ENCODE measurements around the gene NFU1.
A peak's percentile ranks its signal among the peaks of the same experiment; 100 is the strongest.

Gene NFU1

GRCh38 chr2:69436938-69437750 lies at the start of gene NFU1:
Gene NFU1, minus strand, starts transcription at chr2:69437435. Its CDS starts 13 bp downstream, at chr2:69437422.
- no peak for FAIRE-seq

DNA sequence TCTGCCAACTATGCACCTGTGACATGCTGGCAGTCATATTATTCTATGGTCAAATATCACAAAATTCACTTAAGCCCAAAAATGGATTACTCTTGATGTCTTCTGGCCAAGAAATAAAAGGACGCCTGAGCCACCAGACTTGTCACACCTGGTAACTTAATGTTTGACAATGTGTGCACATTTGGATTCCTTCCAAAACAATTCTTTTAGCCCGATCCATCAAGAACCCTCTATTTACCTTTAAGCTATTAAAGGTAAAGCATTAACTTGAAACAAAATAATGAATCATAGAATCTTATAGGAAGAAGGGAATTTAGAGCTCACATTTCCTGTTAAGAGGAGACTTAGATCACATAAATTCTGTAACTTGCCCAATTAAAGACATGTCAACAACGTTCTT lies 46.5 kb upstream of the NFU1 start:
- peak; percentile 64 for FAIRE-seq

DNA sequence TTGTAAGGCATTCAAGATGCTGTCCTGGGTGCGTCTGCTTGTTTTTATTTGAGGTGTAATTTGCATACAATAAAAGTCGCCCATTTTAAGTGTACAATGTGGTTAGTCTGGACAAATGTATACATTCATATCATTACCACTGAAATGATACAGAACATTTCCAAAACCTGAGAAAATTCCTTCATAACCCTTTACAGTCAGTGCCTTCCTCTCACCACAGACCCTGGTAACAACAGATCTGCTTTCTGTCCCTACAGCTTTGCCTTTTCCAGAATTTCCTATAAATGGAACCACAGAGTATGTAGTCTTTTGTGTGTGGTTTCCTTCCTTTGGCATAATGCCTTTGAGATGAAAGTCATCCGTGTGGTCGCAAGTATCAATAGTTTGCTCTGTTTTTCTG lies 45.8 kb upstream of the NFU1 start:
- FAIRE-seq: no peak

DNA sequence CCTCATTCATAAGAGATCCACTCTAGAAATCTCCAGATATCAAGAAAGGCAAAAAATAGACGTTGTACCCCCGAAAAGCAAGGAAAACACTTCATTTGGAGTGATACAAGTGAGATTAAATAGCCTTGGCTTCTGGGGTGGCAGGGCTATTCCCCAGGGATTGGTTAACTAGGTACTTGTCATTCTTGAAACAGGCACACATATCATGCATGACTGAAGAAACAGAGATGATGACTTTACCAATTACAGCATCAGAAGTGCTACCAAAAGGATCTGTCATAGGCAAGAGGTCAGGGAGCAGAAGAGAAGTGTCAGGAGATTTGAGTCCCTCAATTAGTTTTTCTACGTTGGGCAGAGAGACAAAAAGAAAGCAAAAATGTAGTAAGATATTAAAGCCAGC lies 45.2 kb upstream of the NFU1 start:
- FAIRE-seq: no peak

DNA sequence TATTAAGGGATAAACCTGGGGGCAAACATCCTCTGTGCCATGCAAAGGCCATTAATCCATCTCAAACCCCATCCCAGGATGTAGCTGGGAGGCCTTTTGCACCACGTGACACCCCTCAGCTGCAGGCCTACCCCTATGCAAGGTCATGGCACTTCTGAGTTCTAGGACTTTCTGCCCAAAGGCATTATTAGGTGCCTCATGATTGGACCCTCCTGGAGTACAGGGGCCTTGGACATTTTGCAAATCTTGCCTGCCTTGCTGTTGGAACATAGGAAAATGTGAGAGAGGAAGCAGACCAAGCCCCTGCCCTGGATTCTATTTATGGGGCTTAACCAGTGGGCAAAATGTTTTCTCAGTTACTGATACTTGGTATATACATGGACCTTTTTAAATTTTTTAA lies 44.2 kb upstream of the NFU1 start:
- no peak for FAIRE-seq

DNA sequence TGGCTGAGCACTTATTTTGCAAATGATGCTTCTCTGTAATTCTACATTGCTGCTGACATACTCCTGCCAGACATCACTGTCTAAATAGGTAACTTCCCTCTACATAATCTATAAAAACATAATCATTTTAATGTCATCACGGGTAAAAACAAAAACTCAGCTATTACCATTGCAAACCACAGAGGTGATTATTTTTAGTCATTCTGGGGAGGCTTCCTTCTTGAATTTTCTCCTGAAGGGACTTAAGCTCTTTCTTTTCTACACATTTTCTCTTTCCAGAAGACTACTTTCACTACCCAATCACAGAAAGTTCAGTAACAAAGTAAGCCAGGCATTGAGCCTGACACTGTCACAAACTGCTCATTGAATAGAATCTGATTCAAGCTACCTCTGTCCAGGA lies 40.4 kb upstream of the NFU1 start:
- no peak for FAIRE-seq

- FAIRE-seq: no peak
Observed at GRCh38 chr2:69474688-69475087, 37.5 kb upstream of the NFU1 start.

GRCh38 chr2:69471793-69472192 lies 34.6 kb upstream of the NFU1 start:
- no peak for FAIRE-seq

DNA sequence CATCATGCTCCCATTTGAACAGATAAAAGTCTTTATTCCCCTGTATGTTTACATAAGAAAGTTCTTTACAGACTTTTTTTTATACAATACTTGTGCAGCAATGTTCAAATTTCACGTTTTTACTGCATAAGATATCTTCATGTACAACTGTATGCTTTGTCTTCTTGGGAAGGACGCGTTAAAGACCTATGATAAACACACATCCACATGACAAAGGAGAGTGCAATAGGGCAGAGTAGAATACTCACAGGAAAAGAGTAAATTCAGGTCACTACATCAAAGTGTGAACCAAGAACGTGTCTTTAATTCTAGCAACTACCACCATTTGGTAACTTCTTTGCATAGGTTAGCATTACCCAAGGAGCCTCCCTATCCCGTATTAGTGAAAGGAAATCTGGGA lies 33.7 kb upstream of the NFU1 start:
- FAIRE-seq: no peak

DNA sequence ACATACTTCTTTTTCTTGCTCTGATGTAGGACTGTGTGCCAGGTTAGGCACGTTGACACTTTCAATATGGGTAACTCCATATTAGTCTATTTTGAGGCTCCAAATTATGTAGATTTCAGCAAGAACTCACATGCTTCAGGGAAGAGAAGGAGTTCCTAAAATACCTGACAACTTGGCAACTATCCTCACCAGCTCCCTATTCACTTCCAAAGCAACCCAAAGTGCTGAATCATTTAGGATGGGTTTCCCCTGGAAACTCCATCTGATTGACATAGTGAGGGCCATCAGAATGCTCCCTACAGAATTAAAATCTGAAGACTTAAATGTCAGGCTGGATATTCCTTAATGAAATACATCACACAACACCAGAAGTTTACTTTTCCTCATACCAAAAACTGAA lies 32.5 kb upstream of the NFU1 start:
- FAIRE-seq: no peak

GRCh38 chr2:69469375-69469774 lies 32.1 kb upstream of the NFU1 start:
- FAIRE-seq: no peak

DNA sequence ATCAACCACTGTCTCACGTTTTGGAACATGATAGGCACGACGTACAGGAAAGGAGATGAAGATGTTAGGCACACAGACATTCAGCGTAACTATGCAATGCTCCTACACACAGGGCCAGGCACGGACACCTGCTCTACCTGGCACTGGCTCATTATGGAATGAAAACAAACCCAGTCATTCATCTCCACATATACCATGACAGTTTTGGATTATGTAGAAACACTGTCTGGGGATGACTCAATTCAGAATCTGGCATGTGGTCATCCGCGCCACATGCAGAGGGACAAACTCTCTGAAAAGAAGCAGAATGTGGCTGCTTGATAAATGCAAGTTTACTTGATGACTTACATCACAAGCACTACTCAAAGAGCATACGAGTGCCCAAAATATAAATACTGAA lies 29.5 kb upstream of the NFU1 start:
- no peak for FAIRE-seq

DNA sequence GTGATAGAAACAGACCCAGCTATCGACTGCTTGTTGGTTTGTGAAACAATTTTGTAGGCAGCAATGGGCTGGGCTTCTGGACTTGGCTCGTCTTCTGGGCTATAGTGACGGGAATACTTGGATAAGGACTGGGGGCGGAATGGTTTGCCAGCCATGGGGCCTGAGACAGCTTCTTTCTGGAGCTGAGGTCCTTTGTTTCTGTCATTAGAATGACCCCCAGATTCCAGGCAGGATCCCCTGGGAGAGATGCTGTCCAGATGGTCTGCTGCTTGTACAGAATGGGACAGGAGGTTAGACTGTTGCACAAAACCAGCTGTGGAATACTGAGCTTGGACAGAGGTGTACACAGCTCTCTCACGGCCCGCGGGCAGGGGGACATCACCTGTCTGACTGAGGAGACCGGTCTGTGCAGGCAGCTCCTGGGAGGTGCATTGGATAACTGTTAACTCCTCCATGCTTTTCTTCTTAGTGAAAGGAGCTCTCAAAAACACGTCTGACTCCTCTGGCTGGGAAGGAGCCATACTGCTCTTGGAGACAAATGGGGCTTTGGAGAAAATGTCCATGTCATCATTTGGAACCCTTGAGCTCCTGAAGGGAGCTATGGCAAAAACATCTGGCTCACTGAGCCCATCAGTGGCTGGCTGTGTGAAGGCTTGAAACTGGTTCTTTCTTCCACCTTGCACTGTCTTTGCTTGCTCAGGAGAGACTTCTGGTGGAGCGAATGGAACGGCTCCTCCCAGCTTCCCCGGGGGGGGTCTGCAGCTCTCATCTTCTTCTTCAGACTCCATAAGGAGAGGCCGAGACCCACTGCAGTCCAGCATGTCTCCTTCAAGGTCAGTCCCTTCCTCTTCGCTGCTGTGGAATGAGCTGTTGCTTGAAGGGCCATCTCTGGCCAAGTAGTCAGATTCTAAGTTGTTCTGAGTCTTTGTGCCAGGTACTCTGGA lies 28.6 kb upstream of the NFU1 start:
- FAIRE-seq: no peak

GRCh38 chr2:69464575-69464974 lies 27.3 kb upstream of the NFU1 start:
- FAIRE-seq: no peak

- FAIRE-seq: no peak
Observed at GRCh38 chr2:69462780-69463179, 25.5 kb upstream of the NFU1 start.

DNA sequence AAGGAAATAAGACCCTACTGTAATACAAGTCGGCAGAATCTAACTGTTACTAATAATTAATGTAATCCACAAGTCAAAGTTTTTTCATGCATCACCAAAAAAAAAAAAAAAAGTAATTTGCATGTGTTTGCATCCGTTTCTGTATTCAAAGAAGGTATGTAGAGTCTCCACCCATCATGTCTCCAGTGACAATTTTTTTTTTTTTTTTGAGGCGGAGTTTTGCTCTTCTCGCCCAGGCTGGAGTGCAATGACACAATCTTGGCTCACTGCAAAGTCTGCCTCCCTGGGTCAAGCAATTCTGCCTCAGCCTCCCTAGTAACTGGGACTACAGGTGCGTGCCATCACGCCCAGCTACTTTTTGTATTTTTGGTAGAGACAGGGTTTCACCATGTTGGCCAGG lies 24.2 kb upstream of the NFU1 start:
- no peak for FAIRE-seq

- no peak for FAIRE-seq
Observed at GRCh38 chr2:69459936-69460335, 22.7 kb upstream of the NFU1 start.

- FAIRE-seq: no peak
Observed at GRCh38 chr2:69456950-69457445, 19.8 kb upstream of the NFU1 start.

- no peak for FAIRE-seq
Observed at GRCh38 chr2:69456154-69456553, 18.9 kb upstream of the NFU1 start.

GRCh38 chr2:69454976-69455375 lies 17.7 kb upstream of the NFU1 start:
- no peak for FAIRE-seq

DNA sequence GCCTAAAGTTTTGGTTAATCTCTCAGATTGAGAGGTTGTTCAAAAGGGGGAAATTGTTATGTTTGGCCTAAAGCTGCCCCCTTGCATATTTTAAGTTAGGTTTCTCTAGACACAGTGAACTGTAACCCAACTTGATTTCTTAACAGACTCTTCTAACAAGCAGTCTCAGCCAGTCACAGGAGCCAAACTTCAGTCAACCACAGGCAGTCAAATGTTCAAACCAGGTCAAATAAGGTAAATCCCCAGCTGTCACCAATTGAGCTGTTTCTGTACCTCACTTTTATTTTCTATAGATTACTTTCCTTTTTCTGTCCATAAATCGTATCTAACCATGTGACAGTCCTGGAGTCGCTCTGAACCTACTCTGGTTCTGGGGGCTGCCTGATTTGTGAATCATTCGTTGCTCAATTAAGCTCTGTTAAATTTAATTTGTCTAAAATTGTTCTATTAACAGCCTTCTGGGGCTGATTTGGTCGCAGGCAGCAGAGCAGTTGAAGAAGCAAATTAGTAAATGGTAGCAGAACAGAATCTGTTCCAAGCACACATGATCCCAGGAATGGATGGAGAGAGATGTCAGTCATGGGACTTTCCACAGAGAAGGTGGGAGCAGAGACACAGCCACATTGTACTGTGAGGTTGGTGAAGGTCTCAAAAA lies 16.4 kb upstream of the NFU1 start:
- no peak for FAIRE-seq

- FAIRE-seq: no peak
Observed at GRCh38 chr2:69452687-69453086, 15.5 kb upstream of the NFU1 start.

- no peak for FAIRE-seq
Observed at GRCh38 chr2:69450735-69451416, 13.6 kb upstream of the NFU1 start.
